AG09319 (cell line): Measurements from ENCODE around the gene SMYD3.

Experiments
- DNase-seq: peaks from one replicate; pipeline ENCODE4 v3.0.0-alpha.2; 2010; ENCODE audit warnings: low read depth; ENCODE audit errors: extremely low read depth
- CTCF ChIP-seq: IDR thresholded peaks from 2 replicates; pipeline ENCODE4 v1.5.1; 2011; ENCODE audit warnings: low read depth, mild to moderate bottlenecking, inconsistent platforms, low read length, moderate library complexity

SMYD3 gene

GRCh38 chr1:245987577-245987976 lies 519.5 kb downstream of the SMYD3 start:
- no peak for DNase-seq
- TF ChIP-seq CTCF, result no peak

GRCh38 chr1:245987219-245987545 lies 519.9 kb downstream of the SMYD3 start:
- no peak for DNase-seq
- no peak for TF ChIP-seq CTCF

GRCh38 chr1:245986404-245987218 lies 520.5 kb downstream of the SMYD3 start:
- DNase-seq, result peak; percentile 41

GRCh38 chr1:245984390-245985155 lies 522.5 kb downstream of the SMYD3 start:
- DNase-seq, result no peak
- no peak for TF ChIP-seq CTCF

More at GRCh38 chr1:245986404-245987218, 520.5 kb downstream of the SMYD3 start:
- TF ChIP-seq CTCF, result peak; percentile 11

- TF ChIP-seq CTCF, result no peak
Observed at GRCh38 chr1:245983294-245983967, 523.6 kb downstream of the SMYD3 start.

GRCh38 chr1:245979589-245979988 lies 527.5 kb downstream of the SMYD3 start:
- TF ChIP-seq CTCF, result no peak

More at GRCh38 chr1:245983294-245983967, 523.6 kb downstream of the SMYD3 start:
- DNase-seq, result no peak

GRCh38 chr1:245978915-245979314 lies 528.2 kb downstream of the SMYD3 start:
- no peak for TF ChIP-seq CTCF
- no peak for DNase-seq

More at GRCh38 chr1:245979589-245979988, 527.5 kb downstream of the SMYD3 start:
- DNase-seq, result no peak
